ENCODE data around the gene FPR3. TPM values are rescaled to one million over a fixed set of nuclear protein-coding genes. Genes with fewer than 3 reads are reported as not detected.
"Not testable (repeated sequence)": the region's sequence is repeated elsewhere in the genome, so short reads cannot be mapped to it uniquely, and the experiment has no call there.

Gene FPR3
- total RNA-seq, 3 donors from 2014 or later, result 3.9 to 20.0 (median 12.0) TPM

GRCh38 chr19:51802775-51803174, 7.8 kb downstream of the FPR3 start:
- TF ChIP-seq POLR2A (IDR thresholded peaks at IDR 0.05) (no peak), POLR2AphosphoS5 (IDR thresholded peaks at IDR 0.05) (no peak)
- TF ChIP-seq, protein P1, sequence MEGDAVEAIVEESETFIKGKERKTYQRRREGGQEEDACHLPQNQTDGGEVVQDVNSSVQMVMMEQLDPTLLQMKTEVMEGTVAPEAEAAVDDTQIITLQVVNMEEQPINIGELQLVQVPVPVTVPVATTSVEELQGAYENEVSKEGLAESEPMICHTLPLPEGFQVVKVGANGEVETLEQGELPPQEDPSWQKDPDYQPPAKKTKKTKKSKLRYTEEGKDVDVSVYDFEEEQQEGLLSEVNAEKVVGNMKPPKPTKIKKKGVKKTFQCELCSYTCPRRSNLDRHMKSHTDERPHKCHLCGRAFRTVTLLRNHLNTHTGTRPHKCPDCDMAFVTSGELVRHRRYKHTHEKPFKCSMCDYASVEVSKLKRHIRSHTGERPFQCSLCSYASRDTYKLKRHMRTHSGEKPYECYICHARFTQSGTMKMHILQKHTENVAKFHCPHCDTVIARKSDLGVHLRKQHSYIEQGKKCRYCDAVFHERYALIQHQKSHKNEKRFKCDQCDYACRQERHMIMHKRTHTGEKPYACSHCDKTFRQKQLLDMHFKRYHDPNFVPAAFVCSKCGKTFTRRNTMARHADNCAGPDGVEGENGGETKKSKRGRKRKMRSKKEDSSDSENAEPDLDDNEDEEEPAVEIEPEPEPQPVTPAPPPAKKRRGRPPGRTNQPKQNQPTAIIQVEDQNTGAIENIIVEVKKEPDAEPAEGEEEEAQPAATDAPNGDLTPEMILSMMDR (IDR thresholded peaks at IDR 0.05), result no peak
- Histone ChIP-seq H3K4me3 (no peak overlapping the region), H3K4me1 (no peaks in the 10 kb centered on the region), H3K27ac (no peak overlapping the region), H3K36me3 (no peaks in the 10 kb centered on the region), H3K27me3 (no peaks in the 10 kb centered on the region), H3K9me3 (no peaks in the 10 kb centered on the region)
- intact Hi-C loops (cut with DNase I; ENCODE audit: low total_unique reads), result no loop called here
- no peak for DNase-seq (ENCODE audit: low spot score in 2 of 2)

- no peak for DNase-seq (ENCODE audit: low spot score in 2 of 2)
- Histone ChIP-seq H3K4me1 (no peaks in the 10 kb centered on the region), H3K9me3 (no peaks in the 10 kb centered on the region), H3K27ac (peak overlapping the region in 1 of 2 donors; percentile 32), H3K36me3 (no peaks in the 10 kb centered on the region), H3K4me3 (no peak overlapping the region), H3K27me3 (no peaks in the 10 kb centered on the region)
- TF ChIP-seq, protein P1 (IDR thresholded peaks at IDR 0.05), result no peak
- TF ChIP-seq POLR2AphosphoS5 (IDR thresholded peaks at IDR 0.05) (no peak), POLR2A (IDR thresholded peaks at IDR 0.05) (no peak)
- intact Hi-C loops (cut with DNase I; ENCODE audit: low total_unique reads), result no loop called here
Measured at GRCh38 chr19:51803519-51803918, 8.6 kb downstream of the FPR3 start.

- TF ChIP-seq, protein P1 (IDR thresholded peaks at IDR 0.05), result no peak
- TF ChIP-seq POLR2AphosphoS5 (IDR thresholded peaks at IDR 0.05) (no peak), POLR2A (IDR thresholded peaks at IDR 0.05) (no peak)
- Histone ChIP-seq H3K4me3 (no peak overlapping the region), H3K4me1 (no peaks in the 10 kb centered on the region), H3K27me3 (no peaks in the 10 kb centered on the region), H3K27ac (peak overlapping the region in 1 of 2 donors; percentile 32), H3K36me3 (no peaks in the 10 kb centered on the region), H3K9me3 (no peaks in the 10 kb centered on the region)
- intact Hi-C loops (cut with DNase I; ENCODE audit: low total_unique reads), result no loop called here
- DNase-seq (ENCODE audit: low spot score in 2 of 2), result no peak
Measured at GRCh38 chr19:51803967-51804366, 9.0 kb downstream of the FPR3 start.

DNA sequence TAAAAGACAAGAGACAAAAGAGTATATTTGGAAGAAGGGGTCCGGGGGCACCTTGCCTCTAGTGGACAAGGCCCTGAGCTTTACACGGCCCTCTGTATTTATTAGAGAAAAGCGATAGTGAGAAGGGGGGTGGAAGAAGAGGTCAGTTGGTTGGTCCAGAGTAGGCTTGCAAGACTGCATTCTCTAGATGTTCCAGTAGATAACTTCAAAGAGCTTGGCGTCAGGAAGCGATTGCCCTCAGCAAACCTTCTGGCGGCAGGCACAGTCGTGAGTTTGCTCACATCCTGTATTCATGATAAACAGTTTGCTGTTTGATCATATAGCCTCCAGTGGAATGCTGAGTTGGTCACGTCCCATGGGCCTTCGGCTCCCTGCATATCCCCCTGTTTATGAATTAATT, 9.8 kb downstream of the FPR3 start:
- H3K9me3 ChIP-seq; intact Hi-C loops (cut with DNase I; ENCODE audit: low total_unique reads); H3K27me3 ChIP-seq; H3K4me3 ChIP-seq; H3K36me3 ChIP-seq; DNase-seq (ENCODE audit: low spot score in 2 of 2); H3K4me1 ChIP-seq: not testable (repeated sequence)
- H3K27ac ChIP-seq, result peak overlapping the region in 1 of 2 donors; percentile 32

DNA sequence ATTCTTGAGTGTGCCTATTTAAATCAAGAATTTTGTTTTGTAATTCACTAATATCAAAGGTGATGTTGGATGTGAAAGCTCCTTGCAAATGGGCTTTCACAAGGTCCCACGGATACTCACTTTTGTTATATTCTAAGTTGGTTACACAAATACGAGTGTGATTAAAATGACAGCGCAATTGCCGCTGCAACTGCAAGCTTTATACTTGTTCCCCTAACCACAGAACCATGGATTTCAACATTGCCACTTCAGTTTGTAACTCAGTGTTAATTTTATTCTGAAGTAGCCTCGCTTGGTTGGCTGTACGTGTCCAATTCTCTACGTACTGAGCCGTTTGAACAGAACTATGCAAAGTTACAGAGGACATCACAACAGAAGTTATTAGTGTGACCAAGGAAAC, 10.4 kb downstream of the FPR3 start:
- H3K4me1 ChIP-seq; H3K27me3 ChIP-seq; H3K9me3 ChIP-seq; H3K36me3 ChIP-seq; intact Hi-C loops (cut with DNase I; ENCODE audit: low total_unique reads); H3K27ac ChIP-seq; DNase-seq (ENCODE audit: low spot score in 2 of 2); H3K4me3 ChIP-seq: not testable (repeated sequence)

DNA sequence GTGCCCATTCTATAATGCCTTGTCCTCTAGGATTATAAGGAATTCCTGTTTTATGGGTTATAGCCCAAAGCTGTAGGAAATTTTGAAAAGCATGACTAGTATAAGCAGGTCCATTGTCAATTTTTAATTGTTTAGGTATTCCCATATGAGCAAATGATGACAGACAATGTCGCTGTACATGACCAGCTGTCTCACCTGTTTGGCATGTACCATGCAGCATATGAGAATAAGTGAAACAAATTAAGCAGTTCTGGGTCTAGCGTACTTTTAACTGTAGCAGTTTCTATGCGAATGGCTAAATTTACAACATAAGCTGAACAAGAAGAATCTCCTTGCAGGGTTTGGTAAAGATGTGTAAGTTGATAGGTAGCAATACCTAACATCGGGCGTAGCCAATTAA, 11.6 kb downstream of the FPR3 start:
- H3K4me3 ChIP-seq; H3K36me3 ChIP-seq; H3K27me3 ChIP-seq; intact Hi-C loops (cut with DNase I; ENCODE audit: low total_unique reads); H3K9me3 ChIP-seq; H3K27ac ChIP-seq; DNase-seq (ENCODE audit: low spot score in 2 of 2); H3K4me1 ChIP-seq: not testable (repeated sequence)

DNA sequence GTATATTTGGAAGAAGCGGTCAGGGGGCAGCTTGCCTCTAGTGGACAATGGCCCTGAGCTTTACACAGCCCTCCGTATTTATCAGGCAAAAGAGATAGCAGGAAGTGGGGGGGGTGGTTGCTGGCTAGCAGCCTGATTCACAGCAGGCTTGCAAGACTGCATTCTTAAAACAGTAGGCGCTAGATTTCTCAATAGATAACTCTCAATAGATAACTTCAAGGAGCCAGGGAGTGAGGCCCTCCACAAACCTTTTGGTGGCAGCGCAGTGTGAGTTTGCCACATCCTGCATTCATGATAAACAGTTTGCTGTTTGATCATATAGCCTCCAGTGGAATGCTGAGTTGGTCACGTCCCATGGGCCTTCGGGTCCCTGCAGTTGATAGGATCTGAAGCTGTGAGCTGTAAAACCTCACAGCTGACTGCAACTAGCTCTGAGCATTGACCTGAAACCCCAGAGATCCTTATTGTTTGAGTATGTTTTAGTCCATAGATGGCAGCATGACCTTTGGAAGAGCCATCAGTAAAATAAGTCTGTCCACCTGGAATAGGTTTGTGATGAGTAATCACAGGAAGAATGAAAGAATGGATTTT, 12.2 kb downstream of the FPR3 start:
- TF ChIP-seq POLR2AphosphoS5 (IDR thresholded peaks at IDR 0.05), result no peak
- TF ChIP-seq POLR2A (IDR thresholded peaks at IDR 0.05), result no peak
- TF ChIP-seq, protein P1 (IDR thresholded peaks at IDR 0.05), result no peak
- H3K4me3 ChIP-seq, result no peak overlapping the region
- H3K36me3 ChIP-seq, result no peaks in the 10 kb centered on the region
- no peaks in the 10 kb centered on the region for H3K4me1 ChIP-seq
- no peak overlapping the region for H3K27ac ChIP-seq
- H3K9me3 ChIP-seq, result no peaks in the 10 kb centered on the region
- intact Hi-C loops (cut with DNase I; ENCODE audit: low total_unique reads), result no loop called here
- no peaks in the 10 kb centered on the region for H3K27me3 ChIP-seq
- no peak for DNase-seq (ENCODE audit: low spot score in 2 of 2)
